Fibroblast of upper back skin (primary cell): ENCODE results near the gene TMEM151B.
A peak's percentile ranks its signal among the peaks of the same experiment; 100 is the strongest.
"Not testable (repeated sequence)": the region's sequence is repeated elsewhere in the genome, so short reads cannot be mapped to it uniquely, and the experiment has no call there.

Experiments
- DNase-seq: peaks from one replicate; pipeline ENCODE4 v3.0.0-alpha.2; 2013

TMEM151B gene

DNA sequence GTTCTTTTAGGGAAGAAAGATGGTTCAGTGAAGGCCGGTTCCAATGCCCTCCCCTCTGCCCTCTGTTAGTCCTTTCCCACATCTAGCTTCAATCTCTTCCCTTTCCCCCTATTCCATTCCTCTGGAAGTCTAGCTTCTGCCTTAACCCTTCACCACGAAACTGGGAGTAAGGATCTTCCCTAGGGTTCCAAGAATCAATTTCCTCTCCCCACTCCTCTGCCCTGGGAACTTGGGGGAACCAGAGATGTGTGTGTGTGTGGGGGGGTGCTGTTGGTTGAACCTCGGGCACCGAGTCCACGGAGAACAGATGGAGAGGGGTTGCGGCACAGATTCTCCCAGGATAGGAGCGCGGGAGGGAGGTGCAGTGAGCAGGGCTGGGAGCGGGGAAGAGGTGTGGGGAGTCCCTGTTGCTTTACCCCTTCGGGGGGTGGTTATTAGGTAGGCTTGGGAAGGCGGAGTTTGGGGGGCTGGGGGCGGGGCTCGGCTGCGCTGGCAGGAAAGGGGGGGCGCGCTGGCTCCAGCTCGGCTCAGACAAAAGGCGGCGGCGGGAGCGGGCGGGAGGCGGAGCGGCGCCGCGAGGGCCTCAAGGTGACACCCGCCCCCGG, at the start of gene TMEM151B:
Gene TMEM151B, plus strand, starts transcription at position 530 of the 605 bp plus-strand sequence. CDS start 293 bp downstream, outside the sequence.
- no peak for DNase-seq

GRCh38 chr6:44220913-44221290, 49.3 kb upstream of the TMEM151B start:
- DNase-seq: no peak

DNA sequence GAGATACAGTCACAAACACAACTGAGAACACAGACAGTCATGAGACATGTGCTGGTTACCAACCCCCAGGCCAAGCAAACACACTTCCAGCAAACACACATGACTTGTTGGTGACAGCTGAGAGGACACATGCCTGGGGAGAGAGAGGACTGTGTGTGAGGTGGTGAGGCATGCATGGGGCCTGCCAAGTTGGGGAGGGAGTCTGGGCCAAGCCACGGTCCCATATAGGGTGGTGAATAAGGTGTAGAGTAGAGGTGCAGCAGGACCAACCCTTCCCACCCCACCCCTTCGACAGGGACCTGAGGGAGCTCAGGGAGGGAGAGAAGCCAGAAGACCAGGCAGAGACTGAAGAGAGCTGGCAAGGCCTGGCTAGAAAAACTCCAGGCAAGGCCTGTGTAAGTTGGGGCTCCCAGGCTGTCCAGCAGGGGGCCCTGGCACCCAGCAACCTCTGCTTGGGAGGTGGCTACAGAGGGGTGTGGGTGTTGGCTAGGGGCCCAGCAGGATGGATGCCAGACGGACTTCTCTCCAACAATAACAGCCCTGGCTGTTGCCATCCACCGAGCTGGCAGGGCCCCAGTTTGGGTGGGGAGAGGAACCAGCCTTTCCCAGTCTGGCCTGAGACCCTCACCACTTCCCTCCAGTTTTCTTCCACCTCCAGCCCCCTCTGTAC, 48.8 kb upstream of the TMEM151B start:
- DNase-seq: peak; percentile 59

GRCh38 chr6:44221961-44222335, 48.3 kb upstream of the TMEM151B start:
- DNase-seq: no peak

DNA sequence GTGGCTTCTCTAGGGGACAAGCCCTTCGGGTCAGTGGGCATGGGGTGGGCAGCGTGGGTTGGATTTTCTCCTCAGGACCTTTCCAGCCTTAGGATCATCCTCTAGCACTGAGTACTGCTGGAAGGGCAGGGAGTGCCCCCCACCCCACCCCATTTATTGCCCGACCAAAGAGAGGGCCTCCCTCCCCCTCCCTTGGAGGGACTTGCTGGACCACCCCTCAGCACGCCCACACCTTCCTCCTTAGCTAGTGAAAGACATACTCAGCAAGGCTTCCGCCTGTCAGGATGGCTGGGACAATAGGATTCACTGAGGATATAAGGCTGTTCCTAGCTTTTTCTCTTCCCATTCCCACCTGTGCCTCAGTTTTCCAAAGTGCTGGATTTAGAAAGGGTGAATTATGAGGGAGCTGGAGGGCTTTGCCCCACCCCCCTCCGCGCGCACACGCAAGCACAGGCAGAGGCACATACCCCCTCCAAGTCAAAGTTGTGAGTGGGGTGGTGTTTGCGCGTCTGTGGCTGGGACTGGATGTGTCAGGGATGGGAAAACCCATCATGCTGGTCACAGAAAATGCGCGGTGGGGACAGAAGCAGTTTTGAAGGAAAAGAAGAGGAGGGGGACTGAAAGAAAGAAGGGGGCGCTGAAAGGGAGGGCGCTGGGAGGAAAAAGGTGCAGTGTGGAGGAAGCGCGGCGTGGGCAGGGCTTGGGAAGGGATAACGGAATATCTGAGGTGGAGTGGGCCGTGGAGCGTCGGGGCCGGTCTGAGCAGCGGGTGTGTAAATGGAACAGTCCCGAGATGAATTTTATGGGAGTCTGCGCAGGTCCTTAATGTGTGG, 47.5 kb upstream of the TMEM151B start:
- no peak for DNase-seq

- DNase-seq: no peak
Measured at GRCh38 chr6:44223319-44224028, 46.8 kb upstream of the TMEM151B start, which contains the start of gene SLC29A1. Gene SLC29A1 (plus strand): TSS chr6:44223595. CDS start chr6:44227314, 3,719 bp downstream.

- DNase-seq: no peak
Measured at GRCh38 chr6:44224029-44224964, 46.0 kb upstream of the TMEM151B start.

DNA sequence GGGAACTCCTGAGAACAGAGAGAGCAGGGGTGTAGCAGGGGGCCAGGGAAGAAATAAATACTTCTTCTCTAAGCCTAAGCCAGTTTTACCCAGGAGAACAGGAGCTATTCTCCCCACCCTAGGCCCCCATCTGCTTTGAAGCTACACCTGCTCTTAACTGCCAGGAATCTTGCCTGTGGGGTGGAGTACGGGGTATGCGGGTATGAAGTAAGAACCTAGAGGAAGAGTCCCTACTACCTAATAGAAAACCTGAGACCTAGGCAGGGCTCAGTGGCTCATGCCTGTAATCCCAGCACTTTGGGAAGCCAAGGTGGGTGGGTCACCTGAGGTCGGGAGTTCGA, 45.3 kb upstream of the TMEM151B start:
- no peak for DNase-seq

DNA sequence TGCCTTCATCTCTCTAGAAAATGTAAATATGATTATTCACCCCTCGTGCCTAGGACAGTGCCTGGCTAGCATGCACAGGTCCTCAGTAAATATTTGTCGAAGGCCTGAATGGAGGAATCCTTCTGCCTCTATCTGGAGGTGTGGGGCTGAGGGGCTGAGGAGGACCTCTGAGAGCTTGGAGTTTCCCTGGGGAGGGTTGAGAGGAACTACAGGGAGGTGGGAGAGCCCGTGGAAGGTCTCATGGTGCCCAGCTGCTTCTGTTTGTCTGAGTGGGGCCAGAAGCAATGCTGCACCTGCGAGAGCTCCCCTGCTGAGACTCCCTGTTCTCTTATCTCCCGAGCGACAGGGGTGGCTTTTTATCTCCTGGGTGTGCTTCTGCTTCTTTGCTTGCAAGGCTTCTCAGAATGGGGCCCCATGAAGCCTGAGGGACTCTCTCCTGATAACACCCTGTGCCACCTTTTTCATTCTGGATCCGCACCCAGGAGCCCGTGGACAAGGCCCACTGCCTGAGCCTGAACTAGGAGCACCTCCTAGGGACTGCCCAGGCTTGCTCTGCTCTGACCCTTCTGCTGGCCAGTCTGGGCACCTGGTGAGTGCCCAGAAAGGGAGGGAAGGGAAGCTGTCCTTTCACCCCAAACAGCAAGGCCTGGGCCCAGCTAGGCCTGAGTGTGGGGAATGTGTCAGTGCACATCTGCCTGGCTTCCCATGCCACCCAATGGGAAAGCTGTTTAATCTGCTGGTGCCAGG, 44.5 kb upstream of the TMEM151B start:
- no peak for DNase-seq

DNA sequence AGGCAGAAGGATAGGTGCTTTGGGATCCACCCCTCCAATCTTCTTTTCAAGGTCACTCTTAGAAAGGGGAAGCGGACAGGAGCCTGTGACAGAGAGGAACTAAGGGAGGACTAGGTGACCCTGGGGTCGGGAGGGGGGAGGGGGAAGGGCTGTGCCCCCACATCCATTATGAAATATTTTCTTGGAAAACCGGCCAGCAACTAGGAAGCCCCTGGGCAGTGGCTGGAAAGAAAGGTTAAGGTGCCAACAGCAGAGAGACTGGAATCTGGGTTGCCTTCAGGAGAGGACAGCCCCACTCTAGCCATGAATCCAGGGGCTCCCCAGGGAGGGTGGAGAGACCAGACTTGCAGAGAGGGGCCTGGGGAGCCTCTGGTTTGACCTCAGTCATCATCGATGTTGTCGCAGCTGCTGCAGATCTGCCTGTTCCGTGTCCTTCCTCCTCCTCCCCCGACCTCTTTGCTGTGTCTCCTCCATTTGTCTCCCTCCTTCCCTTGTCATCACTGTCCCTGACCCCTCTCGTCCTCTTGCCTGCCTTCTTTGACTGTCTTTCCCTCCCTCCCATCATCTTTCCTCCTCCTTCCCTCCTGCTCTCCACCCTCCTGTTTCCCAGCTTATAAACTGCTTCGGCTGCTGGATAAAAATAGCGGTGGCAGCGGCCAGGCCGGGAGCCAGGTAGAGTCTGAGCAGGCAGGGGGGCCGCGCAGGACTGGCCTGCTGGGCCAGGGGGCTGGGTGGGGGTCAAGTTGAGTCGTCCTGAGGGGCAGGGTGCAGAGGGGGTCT, 43.7 kb upstream of the TMEM151B start:
- DNase-seq: no peak

GRCh38 chr6:44227148-44227793, 43.0 kb upstream of the TMEM151B start:
- no peak for DNase-seq

GRCh38 chr6:44228031-44228430, 42.2 kb upstream of the TMEM151B start:
- DNase-seq: no peak

DNA sequence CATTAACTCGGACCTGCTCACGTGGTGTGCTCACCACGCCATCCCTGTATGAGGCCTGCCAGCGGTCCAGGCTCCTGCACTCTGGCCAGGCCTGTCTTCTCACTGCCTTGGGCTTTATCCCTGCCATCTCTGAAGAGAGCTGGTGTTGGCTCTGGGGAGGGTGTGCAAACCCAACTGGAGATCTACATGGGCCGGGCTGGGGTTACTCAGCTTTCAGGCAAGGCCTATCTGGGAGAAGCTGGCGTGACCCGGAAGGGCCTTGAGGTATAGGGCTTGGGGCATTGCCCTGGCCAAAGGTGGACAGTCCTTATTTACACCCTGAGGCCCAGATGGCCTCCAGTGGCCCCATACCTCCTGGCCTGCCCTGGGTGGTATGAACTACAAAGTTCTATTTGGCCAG, 41.8 kb upstream of the TMEM151B start:
- no peak for DNase-seq

DNA sequence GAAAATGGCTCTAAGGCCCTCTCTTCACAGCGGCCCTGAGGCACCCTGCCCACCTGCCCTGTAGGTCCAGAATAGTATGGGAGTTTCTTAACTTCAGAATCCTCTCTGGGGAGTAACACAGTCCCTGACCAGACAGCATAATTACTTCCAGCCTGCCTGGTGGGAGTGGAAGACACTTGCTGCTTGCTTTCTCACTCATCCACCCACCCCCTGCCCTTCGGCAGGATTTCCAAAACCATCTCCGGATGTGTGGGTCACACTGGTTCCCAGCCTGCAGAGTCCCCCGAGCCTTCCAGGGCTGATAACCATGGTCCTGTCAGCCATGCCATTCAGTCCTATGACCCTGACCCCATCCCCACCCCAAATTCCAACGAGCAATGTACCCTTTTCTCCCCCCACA, 41.4 kb upstream of the TMEM151B start:
- no peak for DNase-seq

DNA sequence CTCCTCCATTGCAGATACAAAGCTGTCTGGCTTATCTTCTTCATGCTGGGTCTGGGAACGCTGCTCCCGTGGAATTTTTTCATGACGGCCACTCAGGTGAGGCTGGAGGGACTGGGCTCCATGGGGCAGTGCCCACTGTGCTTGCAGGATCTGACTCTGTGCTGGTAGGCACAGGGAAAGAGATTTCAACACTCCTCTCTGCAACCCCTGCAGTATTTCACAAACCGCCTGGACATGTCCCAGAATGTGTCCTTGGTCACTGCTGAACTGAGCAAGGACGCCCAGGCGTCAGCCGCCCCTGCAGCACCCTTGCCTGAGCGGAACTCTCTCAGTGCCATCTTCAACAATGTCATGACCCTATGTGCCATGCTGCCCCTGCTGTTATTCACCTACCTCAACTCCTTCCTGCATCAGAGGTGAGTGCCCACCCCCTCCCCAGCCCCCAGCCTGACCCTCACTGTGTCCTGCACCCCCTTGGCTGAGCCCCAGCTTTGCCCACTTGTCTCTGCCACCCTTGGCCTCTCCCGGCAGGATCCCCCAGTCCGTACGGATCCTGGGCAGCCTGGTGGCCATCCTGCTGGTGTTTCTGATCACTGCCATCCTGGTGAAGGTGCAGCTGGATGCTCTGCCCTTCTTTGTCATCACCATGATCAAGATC, 40.7 kb upstream of the TMEM151B start:
- DNase-seq: no peak

DNA sequence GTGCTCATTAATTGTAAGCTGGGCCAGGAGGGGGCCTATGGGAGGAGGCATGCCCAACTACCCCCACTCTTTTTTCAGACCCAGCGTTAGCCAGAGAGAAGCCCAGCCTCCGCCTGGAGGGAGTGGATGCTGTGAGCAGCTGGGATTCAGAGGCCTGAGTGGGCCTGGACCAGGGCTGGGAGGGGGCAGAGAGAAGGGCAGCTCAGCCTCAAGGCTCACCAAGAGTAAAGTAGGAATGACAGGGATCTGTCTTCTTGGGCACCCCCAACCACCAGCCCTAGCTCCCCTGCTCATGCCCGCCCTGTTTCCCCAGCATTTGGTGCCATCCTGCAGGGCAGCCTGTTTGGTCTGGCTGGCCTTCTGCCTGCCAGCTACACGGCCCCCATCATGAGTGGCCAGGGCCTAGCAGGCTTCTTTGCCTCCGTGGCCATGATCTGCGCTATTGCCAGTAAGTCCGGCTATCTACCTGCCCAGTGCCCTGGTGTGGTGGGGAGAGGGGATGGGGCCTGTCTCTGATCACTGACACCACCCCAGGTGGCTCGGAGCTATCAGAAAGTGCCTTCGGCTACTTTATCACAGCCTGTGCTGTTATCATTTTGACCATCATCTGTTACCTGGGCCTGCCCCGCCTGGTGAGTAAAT, 40.1 kb upstream of the TMEM151B start:
- DNase-seq: no peak

DNA sequence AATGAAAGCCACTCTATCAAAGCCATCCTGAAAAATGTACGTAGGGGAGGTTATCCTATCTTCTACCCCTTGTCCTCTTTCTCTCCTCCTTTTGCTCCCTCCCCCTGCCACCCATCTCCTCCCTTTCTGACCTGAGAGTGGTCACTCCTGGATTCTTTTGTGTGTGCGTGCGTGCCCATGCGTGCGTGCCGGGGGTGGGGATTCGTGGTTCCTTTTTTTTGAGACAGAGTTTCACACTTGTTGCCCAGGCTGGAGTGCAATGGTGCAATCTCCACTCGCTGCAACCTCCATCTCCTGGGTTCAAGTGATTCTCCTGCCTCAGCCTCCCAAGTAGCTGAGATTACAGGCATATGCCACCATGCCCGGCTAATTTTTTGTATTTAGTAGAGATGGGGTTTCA, 38.8 kb upstream of the TMEM151B start:
- DNase-seq: not testable (repeated sequence)

GRCh38 chr6:44232676-44233566, 37.3 kb upstream of the TMEM151B start:
- DNase-seq: no peak
